Measurements from ENCODE around the gene SLF2.
A peak's percentile ranks its signal among the peaks of the same experiment; 100 is the strongest.

Gene SLF2

GRCh38 chr10:100886963-100887362 is 25.8 kb upstream of the SLF2 start:
- TF ChIP-seq CTCF (IDR thresholded peaks at IDR 0.05; ENCODE audit: low read depth, low read length) = no peak
- DNase-seq (ENCODE audit: extremely low read depth, low read depth) = no peak

GRCh38 chr10:100887761-100888296 is 24.9 kb upstream of the SLF2 start:
- DNase-seq (ENCODE audit: extremely low read depth, low read depth) = no peak
- TF ChIP-seq CTCF (IDR thresholded peaks at IDR 0.05; ENCODE audit: low read depth, low read length) = no peak

- DNase-seq (ENCODE audit: extremely low read depth, low read depth) = no peak
Observed at GRCh38 chr10:100888957-100889356, 23.8 kb upstream of the SLF2 start.

GRCh38 chr10:100889546-100889945 is 23.2 kb upstream of the SLF2 start:
- DNase-seq (ENCODE audit: extremely low read depth, low read depth) = no peak
- TF ChIP-seq CTCF (IDR thresholded peaks at IDR 0.05; ENCODE audit: low read depth, low read length) = no peak

More at GRCh38 chr10:100888957-100889356, 23.8 kb upstream of the SLF2 start:
- TF ChIP-seq CTCF (IDR thresholded peaks at IDR 0.05; ENCODE audit: low read depth, low read length) = no peak

GRCh38 chr10:100890141-100890672 is 22.6 kb upstream of the SLF2 start:
- TF ChIP-seq CTCF (IDR thresholded peaks at IDR 0.05; ENCODE audit: low read depth, low read length) = no peak
- DNase-seq (ENCODE audit: extremely low read depth, low read depth) = no peak

- TF ChIP-seq CTCF (IDR thresholded peaks at IDR 0.05; ENCODE audit: low read depth, low read length) = no peak
Observed at GRCh38 chr10:100890673-100891317, 22.0 kb upstream of the SLF2 start.

GRCh38 chr10:100894033-100894432 is 18.7 kb upstream of the SLF2 start:
- TF ChIP-seq CTCF (IDR thresholded peaks at IDR 0.05; ENCODE audit: low read depth, low read length) = no peak
- no peak for DNase-seq (ENCODE audit: extremely low read depth, low read depth)

More at GRCh38 chr10:100890673-100891317, 22.0 kb upstream of the SLF2 start:
- peak; percentile 83 for DNase-seq (ENCODE audit: extremely low read depth, low read depth)

Data from AG09319 (cell line).